GM21723 (cell line): ENCODE measurements around the gene GLIS1.

Experiments
- ATAC-seq: cut with Tn5 transposase; IDR thresholded peaks from one replicate; pipeline ENCODE4 v1.9.1; 2021; ENCODE audit warnings: mild to moderate bottlenecking, moderate library complexity; ENCODE audit not compliant: unreplicated experiment

The GLIS1 gene

DNA sequence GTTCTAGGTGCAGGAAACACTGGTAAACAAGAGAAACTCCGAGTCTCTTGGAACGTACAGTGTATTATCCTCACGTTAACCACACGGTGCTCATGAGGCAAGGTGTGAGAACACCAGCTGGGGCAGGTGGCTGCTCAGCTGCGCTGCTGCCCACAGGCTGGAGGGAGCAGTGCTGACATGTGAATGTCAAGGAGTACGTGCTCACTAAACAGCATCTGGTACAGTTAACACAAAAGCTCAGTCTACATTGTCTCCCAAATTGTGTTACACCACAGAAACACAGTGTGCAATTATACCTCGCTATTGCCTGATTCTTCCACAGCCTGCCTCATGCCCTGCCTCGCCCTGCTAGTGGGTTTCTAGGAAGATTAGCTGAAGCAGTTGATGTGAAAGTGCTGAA lies 138.4 kb downstream of the GLIS1 start:
- ATAC-seq = no peak

- no peak for ATAC-seq
Observed at GRCh38 chr1:53600001-53600400, 139.0 kb downstream of the GLIS1 start.

DNA sequence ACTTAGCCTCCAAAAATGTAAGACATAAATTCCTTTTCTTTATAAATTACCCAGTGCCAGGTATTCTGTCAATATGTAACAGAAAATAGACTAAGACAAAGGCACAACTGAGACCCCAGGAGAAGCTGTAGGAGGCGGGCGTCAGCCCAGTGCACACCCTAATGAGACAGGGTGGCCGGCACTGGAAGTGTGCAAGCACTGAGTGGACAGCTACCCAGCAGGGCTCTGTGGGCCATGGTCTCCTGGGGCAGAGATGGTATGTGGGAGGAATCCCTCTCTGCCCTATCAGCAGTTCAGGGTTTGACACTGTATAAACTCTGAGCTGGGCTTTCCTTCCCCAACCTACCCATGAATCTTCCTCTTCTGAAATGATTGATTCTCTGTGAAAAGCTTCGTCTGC lies 139.5 kb downstream of the GLIS1 start:
- ATAC-seq = no peak

DNA sequence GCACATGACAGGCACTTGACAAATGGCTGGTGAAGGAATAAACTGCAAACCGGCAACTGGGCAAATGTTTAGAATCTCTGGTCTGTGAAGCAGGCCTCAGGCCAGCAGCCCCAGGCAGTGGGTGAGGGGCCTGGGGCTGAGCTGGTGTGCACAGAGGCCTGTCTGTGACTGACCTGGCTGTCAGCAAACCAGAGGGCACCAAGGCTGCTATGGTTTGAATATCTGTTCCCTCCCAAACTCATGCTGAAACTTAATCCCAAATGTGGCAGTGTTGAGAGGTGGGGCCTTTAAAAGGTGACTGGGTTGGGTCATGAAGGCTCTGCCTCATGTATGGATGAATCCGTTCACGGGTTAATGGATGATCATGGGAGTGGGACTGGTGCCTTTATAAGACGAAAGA lies 140.0 kb downstream of the GLIS1 start:
- ATAC-seq = no peak

DNA sequence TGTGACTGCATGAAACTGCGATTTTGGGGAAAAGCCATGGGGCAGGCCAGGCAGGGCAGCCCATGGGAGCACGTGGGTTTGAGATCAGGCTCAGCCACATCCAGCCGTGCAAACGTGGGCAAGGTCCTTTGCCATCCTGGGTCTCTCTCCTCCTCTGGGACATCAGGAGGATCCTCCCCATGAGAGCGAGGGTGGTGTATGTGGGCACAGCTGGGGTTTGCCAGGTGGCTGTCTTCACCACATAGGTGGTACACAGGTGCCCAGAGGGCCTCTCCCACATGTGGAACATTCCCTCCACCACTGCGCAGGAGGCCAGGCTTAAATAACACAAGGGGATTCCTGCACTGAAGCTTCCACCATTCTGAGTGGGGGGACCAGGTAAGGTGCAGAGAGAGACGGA lies 143.1 kb downstream of the GLIS1 start:
- ATAC-seq = no peak

- ATAC-seq = no peak
Observed at GRCh38 chr1:53594391-53595180, 144.4 kb downstream of the GLIS1 start.

DNA sequence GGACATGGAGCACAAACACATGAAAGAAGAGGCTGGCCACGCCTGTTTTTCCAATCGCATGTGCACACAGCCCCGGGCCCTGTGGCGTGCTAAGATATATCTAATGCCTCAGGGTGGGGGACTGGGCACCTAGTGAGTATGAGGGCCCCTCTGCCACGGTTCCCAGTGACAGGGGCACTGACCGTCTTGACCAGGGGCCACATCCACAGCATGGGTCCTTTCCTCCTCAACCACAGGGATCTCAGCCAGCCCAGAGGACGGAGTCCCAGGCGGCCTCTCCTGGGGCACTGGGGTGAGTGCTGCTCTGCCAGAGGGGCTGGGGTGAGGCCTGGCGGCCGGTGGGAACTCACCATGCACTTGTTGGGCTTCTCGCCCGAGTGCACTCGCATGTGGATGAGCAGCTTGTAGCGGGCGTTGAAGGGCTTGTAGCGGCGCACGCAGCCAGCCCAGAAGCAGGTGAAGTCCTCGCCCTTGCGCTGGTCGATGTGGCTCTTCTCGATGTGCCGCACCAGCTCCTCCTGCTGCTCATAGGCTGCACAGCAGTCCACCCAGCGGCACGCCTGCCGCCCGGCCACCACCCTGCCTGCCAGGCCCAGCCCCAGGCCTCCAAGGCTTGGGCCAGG lies 145.1 kb downstream of the GLIS1 start:
- ATAC-seq = no peak

- no peak for ATAC-seq
Observed at GRCh38 chr1:53592985-53593757, 145.8 kb downstream of the GLIS1 start.

DNA sequence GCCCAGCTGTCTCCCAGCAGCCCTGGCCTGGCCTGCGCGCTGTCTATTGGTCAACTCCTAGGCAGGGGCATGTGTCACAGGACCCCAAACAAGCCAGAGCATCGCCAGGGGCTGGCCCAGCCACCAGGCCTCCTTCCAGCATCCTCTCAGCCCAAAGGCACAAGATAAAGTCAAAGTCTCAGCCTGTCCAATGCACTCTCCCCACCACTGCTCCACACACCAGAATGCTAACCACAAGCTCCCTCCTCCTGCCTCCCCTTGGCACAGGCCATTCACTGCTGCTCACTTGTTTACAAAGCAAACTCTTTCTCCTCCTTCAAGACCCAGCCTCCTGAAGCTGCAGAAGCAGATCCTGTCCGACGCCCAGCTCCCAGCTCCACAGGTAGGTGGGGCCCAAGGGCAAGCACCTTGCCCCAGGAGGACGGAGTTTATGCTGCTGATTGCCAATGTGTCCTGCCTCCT lies 146.4 kb downstream of the GLIS1 start:
- no peak for ATAC-seq

DNA sequence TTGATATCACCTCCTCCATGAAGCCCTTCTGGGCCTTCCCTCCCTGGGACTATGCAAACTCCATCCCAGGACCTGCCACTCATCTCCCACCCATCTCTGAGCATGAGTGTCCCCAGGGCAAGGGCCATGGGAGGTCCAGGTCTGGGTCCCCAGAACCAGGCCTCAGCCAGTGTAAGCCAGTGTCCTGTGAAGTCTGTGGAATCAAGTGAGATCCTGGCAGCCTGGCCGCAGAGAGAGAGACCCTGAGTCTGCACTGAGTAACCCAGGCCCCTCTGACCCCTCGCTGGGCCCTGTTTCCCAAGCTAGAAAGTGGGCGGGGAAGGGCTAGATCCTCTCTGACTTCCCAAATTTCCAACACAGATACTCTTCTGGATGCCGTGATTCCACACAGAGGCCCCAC lies 147.0 kb downstream of the GLIS1 start:
- no peak for ATAC-seq

- no peak for ATAC-seq
Observed at GRCh38 chr1:53590531-53591515, 148.1 kb downstream of the GLIS1 start.

DNA sequence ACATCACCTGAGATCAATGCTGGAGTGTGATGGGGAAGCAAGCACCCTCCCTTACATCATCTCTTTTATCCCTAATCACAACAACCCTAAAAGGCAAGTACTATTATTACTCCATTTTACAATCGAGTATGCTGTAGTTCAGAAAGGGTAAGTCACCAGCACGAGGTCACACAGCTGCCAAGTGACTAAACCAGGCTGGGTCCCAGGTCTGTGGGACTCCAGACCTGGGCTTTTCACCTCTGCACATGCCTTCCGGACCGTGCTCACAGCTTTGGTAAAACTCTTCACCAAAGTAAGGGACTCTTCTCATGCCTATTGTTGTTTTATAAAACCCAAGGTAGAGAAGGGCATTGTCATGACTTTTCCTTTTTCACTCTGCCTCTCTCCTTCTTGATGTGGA lies 148.9 kb downstream of the GLIS1 start:
- no peak for ATAC-seq

GRCh38 chr1:53589043-53589887 lies 149.7 kb downstream of the GLIS1 start:
- ATAC-seq = no peak

DNA sequence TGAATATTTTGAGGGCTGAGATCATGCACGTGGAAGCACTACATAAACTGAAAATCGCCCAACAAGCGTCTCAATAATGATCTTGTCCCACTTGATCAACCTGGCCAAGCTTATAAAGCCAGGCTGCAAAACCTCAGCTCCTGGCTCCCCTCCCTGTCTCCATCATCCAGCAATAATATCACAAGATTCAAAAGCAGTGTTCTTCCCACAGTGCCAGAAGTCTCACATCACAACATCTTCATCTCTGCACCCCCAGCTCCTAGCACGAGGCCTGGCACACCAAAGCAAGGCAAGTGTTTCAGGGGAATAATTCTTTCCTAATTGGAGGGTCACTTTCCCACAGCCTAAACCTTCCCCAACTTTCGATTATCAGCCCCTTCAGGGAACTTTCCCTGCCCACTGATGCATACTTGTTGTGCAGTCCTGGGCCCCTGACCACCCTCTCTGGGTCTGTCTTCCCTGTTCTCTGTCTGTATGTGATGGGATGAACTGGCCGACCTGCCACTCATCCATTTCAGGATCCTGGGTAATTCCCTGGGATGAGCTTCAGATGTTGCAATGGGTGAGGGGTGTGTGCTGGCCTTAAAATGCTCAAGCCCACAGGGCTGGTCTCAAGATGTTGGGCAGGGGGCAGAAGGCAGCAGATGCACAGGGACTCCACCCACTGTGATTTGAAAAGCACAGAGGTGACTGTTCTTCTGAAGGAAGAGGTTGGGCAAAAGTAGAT lies 150.7 kb downstream of the GLIS1 start:
- ATAC-seq = no peak

DNA sequence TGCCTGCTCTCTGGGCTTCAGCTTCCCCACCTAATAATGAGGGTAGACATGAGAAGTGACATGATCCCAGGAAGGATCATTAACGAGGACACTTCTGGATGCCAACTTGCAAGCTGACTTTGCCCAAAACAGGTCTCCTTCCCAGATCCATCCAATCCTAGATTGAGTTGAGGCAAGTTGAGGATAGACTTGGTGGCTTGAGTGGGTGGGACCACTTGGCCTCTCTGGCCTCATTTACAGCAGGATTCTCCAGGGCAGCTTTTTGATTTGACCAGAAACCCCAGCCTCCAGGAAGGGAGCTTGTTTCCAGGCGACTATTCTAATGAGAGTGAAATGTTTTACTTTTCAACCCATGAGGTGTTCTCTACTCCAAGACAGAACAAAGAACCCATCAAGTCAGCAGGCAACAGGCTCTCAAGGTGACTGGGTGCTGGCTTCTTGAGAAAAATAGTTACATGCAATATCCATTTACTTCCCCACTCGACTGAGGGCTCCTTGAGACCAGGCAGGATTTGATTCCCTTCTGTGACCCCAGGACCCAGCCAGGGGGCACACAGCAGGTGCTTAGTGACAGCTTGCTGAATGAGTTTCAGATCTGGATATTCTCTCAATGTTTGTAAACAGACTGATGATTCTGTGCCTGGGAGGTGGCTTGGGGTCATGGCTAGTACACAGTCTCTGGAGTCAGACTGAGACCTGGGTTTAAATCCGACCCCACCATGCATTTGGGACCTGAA lies 151.5 kb downstream of the GLIS1 start:
- ATAC-seq = no peak

GRCh38 chr1:53586765-53587164 lies 152.2 kb downstream of the GLIS1 start:
- ATAC-seq = no peak

- no peak for ATAC-seq
Observed at GRCh38 chr1:53585565-53585964, 153.4 kb downstream of the GLIS1 start.

DNA sequence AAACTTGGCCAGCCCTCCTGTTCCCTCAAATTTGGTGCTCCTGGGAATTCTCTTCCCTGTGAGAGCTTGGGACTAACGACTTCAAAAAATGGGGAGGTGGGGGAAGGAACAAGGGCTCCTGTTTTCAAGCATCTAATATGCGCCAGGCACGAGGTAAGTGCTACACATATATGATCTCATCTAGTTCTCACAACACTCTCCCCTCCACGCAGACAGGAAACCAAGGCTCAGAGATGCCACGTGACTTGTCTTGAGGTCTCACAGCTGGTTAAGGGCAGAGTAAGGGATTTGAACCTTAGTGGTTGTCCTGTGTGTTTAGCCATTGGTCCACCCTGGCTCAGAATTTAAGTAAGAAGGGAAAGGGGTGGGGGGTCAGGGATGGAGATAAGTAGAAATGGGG lies 153.8 kb downstream of the GLIS1 start:
- ATAC-seq = no peak

GRCh38 chr1:53584777-53585107 lies 154.2 kb downstream of the GLIS1 start:
- ATAC-seq = no peak
